Stomach (tissue), 9 donors: ENCODE measurements around the gene SLC15A3. TPM values are rescaled to one million over a fixed set of nuclear protein-coding genes. Genes with fewer than 3 reads are reported as not detected.

ENCODE experiments used
- DNase-seq, 2 donors: peaks; one replicate each; pipeline versions ENCODE4 v3.0.0 to v3.0.0-alpha.2; 2013 to 2019
- H3K27ac ChIP-seq, 5 donors: fragments of 200-600 bp in 4 of 5; sonication (generic) in 4 of 5; one replicate each; pipeline ENCODE4 v1.5.1; 2013 to 2019; ENCODE audit warnings: mild to moderate bottlenecking in 1 of 5, moderate library complexity in 1 of 5
- H3K27me3 ChIP-seq, 3 donors: fragments of 200-600 bp; sonication (generic); one replicate each; pipeline ENCODE4 v1.5.1; 2017 to 2019; ENCODE audit warnings: mixed run types in 1 of 3
- H3K36me3 ChIP-seq, 4 donors: fragments of 200-600 bp; sonication (generic); 1 replicate in 3 of 4; 2 replicates in 1 of 4; pipeline ENCODE4 v1.5.1; 2016 to 2019
- H3K4me1 ChIP-seq, 4 donors: fragments of 200-600 bp; sonication (generic); one replicate each; pipeline ENCODE4 v1.5.1; 2016 to 2019
- H3K4me3 ChIP-seq, 4 donors: fragments of 200-600 bp; sonication (generic) in 3 of 4; one replicate each; pipeline ENCODE4 v1.5.1; 2016 to 2019; ENCODE audit warnings: mild to moderate bottlenecking in 1 of 4
- H3K9me3 ChIP-seq, 4 donors: fragments of 200-600 bp; sonication (generic); one replicate each; pipeline ENCODE4 v1.5.1; 2016 to 2019
- CTCF ChIP-seq, 7 experiments: fragments of 450-650 bp in 4 of 7; fragments of 200-600 bp in 3 of 7; sonication (generic) in 3 of 7; IDR thresholded peaks; one replicate each; pipeline ENCODE4 v1.5.1; 2016 to 2019; ENCODE audit warnings: antibody characterized with exemption in 7 of 7, control low read depth in 2 of 7, mild to moderate bottlenecking in 1 of 7
- EP300 ChIP-seq: sonication (generic); formaldehyde crosslinking; IDR thresholded peaks from one replicate; pipeline ENCODE4 v1.6.1; 2017; ENCODE audit warnings: antibody characterized with exemption
- POLR2A ChIP-seq, 4 donors: fragments of 450-650 bp; IDR thresholded peaks; one replicate each; pipeline ENCODE4 v1.6.1; 2016; ENCODE audit warnings: antibody characterized with exemption in 4 of 4, control low read depth in 2 of 4, mild to moderate bottlenecking in 1 of 4, moderate library complexity in 1 of 4
- POLR2AphosphoS5 ChIP-seq, 3 donors: sonication (generic); formaldehyde crosslinking; IDR thresholded peaks; one replicate each; pipeline ENCODE4 v1.6.1; 2016; ENCODE audit warnings: antibody characterized with exemption in 3 of 3
- WGBS, 5 donors: extraction: QIAGEN DNeasy Blood & Tissue Kit in 3 of 5; methylation state at CpG; one replicate each; pipeline versions ENCODE4 v1.1.5 to v1.1.7; 2013 to 2018; 5-methylcytosine and 5-hydroxymethylcytosine counted together
- intact Hi-C: fragments of 100-400 bp; cut with DNase I; formaldehyde crosslinking; loops from one replicate; pipeline ENCODE4 v1.15.1; 2023; ENCODE audit warnings: low total_unique reads
- polyA plus RNA-seq, 3 donors: library from polyadenylated mRNA; stranded (reverse); fragments of 200-250 nt; gene quantifications; one replicate each; pipeline ENCODE4 v1.2.3, GENCODE V29; 2013
- total RNA-seq, 5 donors: library from RNA; depleted of rRNA; stranded (reverse); fragments of >200 nt; gene quantifications; one replicate each; pipeline versions ENCODE4 v1.1.0 to v1.2.3, GENCODE V29; 2014 to 2016
- donor health status: healthy with polysubstance abuse.
- donor health status: Bipolar disorder and iron deficiency.
- donor health status: healthy.

Gene SLC15A3
- total and polyA plus RNA-seq, 8 donors = 7.9 to 33.6 (median 20.7) TPM

GRCh38 chr11:60899977-60900376 lies 52.0 kb downstream of the SLC15A3 start:
- Histone ChIP-seq H3K9me3 (no peaks in the 10 kb centered on the region), H3K4me1 (peaks cover 12 to 23% (median 16%) of the 10 kb centered on the region in 4 donors), H3K27me3 (no peaks in the 10 kb centered on the region), H3K27ac (no peak overlapping the region), H3K36me3 (peaks cover 85 to 89% (median 86%) of the 10 kb centered on the region in 4 donors), H3K4me3 (no peak overlapping the region)
- WGBS, 5 donors = 64 to 75% (median 73%) methylated on average over 4 of the region's 4 CpGs
- intact Hi-C loops = loop anchor here (5.0 kb wide), 1 partner anchor 68 kb away; no protein-coding TSS in a partner anchor
- no peak for DNase-seq
- TF ChIP-seq POLR2A (IDR thresholded peaks at IDR 0.05) = no peak
- no peak for TF ChIP-seq CTCF (IDR thresholded peaks at IDR 0.05)
- TF ChIP-seq EP300 = no peak
- no peak for TF ChIP-seq POLR2AphosphoS5 (IDR thresholded peaks at IDR 0.05)

- peaks cover 92 to 95% (median 93%) of the 10 kb centered on the region in 4 donors for H3K36me3 ChIP-seq
- no peak overlapping the region for H3K4me3 ChIP-seq
- H3K9me3 ChIP-seq = no peaks in the 10 kb centered on the region
- peak overlapping the region in 1 of 5 donors; percentile 17 for H3K27ac ChIP-seq
- H3K4me1 ChIP-seq = peaks cover 5 to 16% (median 9%) of the 10 kb centered on the region in 4 donors
- no peaks in the 10 kb centered on the region for H3K27me3 ChIP-seq
- WGBS, 5 donors = 58 to 62% (median 60%) methylated on average over 12 of the region's 12 CpGs
- intact Hi-C loops = loop anchor here (5.0 kb wide), 1 partner anchor 67 kb away; no protein-coding TSS in a partner anchor
- peak; percentile 39 to 85 for DNase-seq
- TF ChIP-seq CTCF (IDR thresholded peaks at IDR 0.05) = peak in 5 of 7 experiments; percentile 85 to 95 (median 93)
- TF ChIP-seq POLR2AphosphoS5 (IDR thresholded peaks at IDR 0.05) = peak in 1 of 3 donors; percentile 14
- no peak for TF ChIP-seq EP300
- TF ChIP-seq POLR2A (IDR thresholded peaks at IDR 0.05) = no peak
Measured at GRCh38 chr11:60899046-60899936, 52.7 kb downstream of the SLC15A3 start.

GRCh38 chr11:60897496-60897895 lies 54.5 kb downstream of the SLC15A3 start:
- intact Hi-C loops = loop anchor here (5.0 kb wide), 1 partner anchor 65 kb away; no protein-coding TSS in a partner anchor
- H3K9me3 ChIP-seq = no peaks in the 10 kb centered on the region
- H3K27ac ChIP-seq = no peak overlapping the region
- H3K4me3 ChIP-seq = no peak overlapping the region
- TF ChIP-seq POLR2AphosphoS5 (IDR thresholded peaks at IDR 0.05) (no peak), EP300 (no peak), POLR2A (IDR thresholded peaks at IDR 0.05) (no peak), CTCF (IDR thresholded peaks at IDR 0.05) (no peak)
- H3K4me1 ChIP-seq = peaks cover 0 to 5% (median 0%) of the 10 kb centered on the region in 4 donors
- H3K36me3 ChIP-seq = peaks cover 89 to 100% (median 97%) of the 10 kb centered on the region in 4 donors
- DNase-seq = no peak
- 93 to 97% (median 95%) methylated on average over 4 of the region's 4 CpGs for WGBS, 5 donors
- H3K27me3 ChIP-seq = no peaks in the 10 kb centered on the region

- Histone ChIP-seq H3K9me3 (no peaks in the 10 kb centered on the region), H3K27ac (no peak overlapping the region), H3K36me3 (peaks cover 71 to 99% (median 97%) of the 10 kb centered on the region in 4 donors), H3K4me3 (no peak overlapping the region), H3K4me1 (peaks cover 0 to 17% (median 4%) of the 10 kb centered on the region in 4 donors), H3K27me3 (no peaks in the 10 kb centered on the region)
- intact Hi-C loops = loop anchor here (5.0 kb wide), 1 partner anchor 63 kb away; no protein-coding TSS in a partner anchor
- no peak for TF ChIP-seq POLR2A (IDR thresholded peaks at IDR 0.05)
- no peak for TF ChIP-seq CTCF (IDR thresholded peaks at IDR 0.05)
- no peak for TF ChIP-seq POLR2AphosphoS5 (IDR thresholded peaks at IDR 0.05)
- no peak for TF ChIP-seq EP300
- DNase-seq = no peak
- 86 to 94% (median 90%) methylated on average over 5 of the region's 5 CpGs for WGBS, 5 donors
Measured at GRCh38 chr11:60895687-60896086, 56.3 kb downstream of the SLC15A3 start.
